Liver (tissue), 9 donors: ENCODE measurements around the gene PSMD1. TPM values are rescaled to one million over a fixed set of nuclear protein-coding genes. Genes with fewer than 3 reads are reported as not detected.

Source experiments
- DNase-seq: peaks from one replicate; pipeline ENCODE4 v3.0.0-alpha.2; 2017; ENCODE audit warnings: low spot score
- H3K27ac ChIP-seq, 2 donors: one replicate each; pipeline ENCODE4 v1.7.0; 2013; ENCODE audit warnings: inconsistent platforms in 2 of 2, low read length in 2 of 2, control low read depth in 1 of 2, low read depth in 1 of 2, mild to moderate bottlenecking in 1 of 2
- H3K27me3 ChIP-seq, 4 donors: one replicate each; pipeline versions ENCODE4 v1.6.1 to v1.7.0; 2013; ENCODE audit warnings: low read length in 3 of 4, inconsistent platforms in 1 of 4, mild to moderate bottlenecking in 1 of 4, moderate library complexity in 1 of 4; ENCODE audit not compliant: control insufficient read depth in 4 of 4, insufficient read depth in 4 of 4
- H3K36me3 ChIP-seq, 4 donors: one replicate each; pipeline versions ENCODE4 v1.6.1 to v1.7.0; 2013; ENCODE audit warnings: low read length in 3 of 4, mild to moderate bottlenecking in 3 of 4, low read depth in 1 of 4, moderate library complexity in 1 of 4; ENCODE audit not compliant: control insufficient read depth in 4 of 4, insufficient read depth in 3 of 4
- H3K4me1 ChIP-seq, 4 donors: one replicate each; pipeline versions ENCODE4 v1.6.1 to v1.7.0; 2013; ENCODE audit warnings: low read length in 3 of 4, mild to moderate bottlenecking in 3 of 4, moderate library complexity in 1 of 4; ENCODE audit not compliant: control insufficient read depth in 4 of 4, insufficient read depth in 4 of 4
- H3K4me3 ChIP-seq, 3 donors: one replicate each; pipeline versions ENCODE4 v1.6.1 to v1.7.0; 2013; ENCODE audit warnings: low read length in 3 of 3, control low read depth in 1 of 3, low read depth in 1 of 3, mild to moderate bottlenecking in 1 of 3
- H3K9ac ChIP-seq, 2 donors: one replicate each; pipeline ENCODE4 v1.7.0; 2013; ENCODE audit warnings: low read length in 2 of 2, mild to moderate bottlenecking in 2 of 2, moderate library complexity in 2 of 2, control low read depth in 1 of 2, low read depth in 1 of 2
- H3K9me3 ChIP-seq, 4 donors: one replicate each; pipeline versions ENCODE4 v1.6.1 to v1.7.0; 2013; ENCODE audit warnings: low read length in 3 of 4; ENCODE audit not compliant: control insufficient read depth in 4 of 4
- ATF3 ChIP-seq: IDR thresholded peaks from 2 replicates; pipeline ENCODE4 v1.6.1; 2016; ENCODE audit warnings: antibody characterized with exemption
- CTCF ChIP-seq: fragments of 150-350 bp; IDR thresholded peaks from 2 replicates; pipeline ENCODE4 v1.5.1; 2017; ENCODE audit warnings: improper control_type of control experiment, low read depth, low read length; ENCODE audit not compliant: missing input control
- EGR1 ChIP-seq, 2 donors: IDR thresholded peaks; 2 replicates each; pipeline ENCODE4 v1.6.1; 2016 to 2018; ENCODE audit warnings: antibody characterized with exemption in 2 of 2, low read depth in 2 of 2
- FOXA1 ChIP-seq: IDR thresholded peaks from 2 replicates; pipeline ENCODE4 v1.6.1; 2016; ENCODE audit warnings: antibody characterized with exemption
- FOXA2 ChIP-seq: IDR thresholded peaks from 2 replicates; pipeline ENCODE4 v1.6.1; 2016; ENCODE audit warnings: antibody characterized with exemption
- GABPA ChIP-seq, 2 donors: IDR thresholded peaks in 1 of 2; conservative IDR thresholded peaks in 1 of 2; 2 replicates each; pipeline ENCODE4 v1.6.1; 2016; ENCODE audit warnings: antibody characterized with exemption in 2 of 2, mild to moderate bottlenecking in 1 of 2, moderate library complexity in 1 of 2
- HNF4A ChIP-seq, 2 donors: conservative IDR thresholded peaks; 2 replicates each; pipeline ENCODE4 v1.6.1; 2016; ENCODE audit warnings: antibody characterized with exemption in 2 of 2, mild to moderate bottlenecking in 2 of 2
- HNF4G ChIP-seq: IDR thresholded peaks from 2 replicates; pipeline ENCODE4 v1.6.1; 2016; ENCODE audit warnings: antibody characterized with exemption
- JUND ChIP-seq, 2 donors: IDR thresholded peaks; 2 replicates each; pipeline ENCODE4 v1.6.1; 2016; ENCODE audit warnings: antibody characterized with exemption in 2 of 2
- MAX ChIP-seq: IDR thresholded peaks from 2 replicates; pipeline ENCODE4 v1.6.1; 2016; ENCODE audit warnings: antibody characterized with exemption
- NR2F2 ChIP-seq: IDR thresholded peaks from 2 replicates; pipeline ENCODE4 v1.6.1; 2016; ENCODE audit warnings: antibody characterized with exemption
- RAD21 ChIP-seq, 2 donors: IDR thresholded peaks; 2 replicates each; pipeline ENCODE4 v1.6.1; 2016; ENCODE audit warnings: antibody characterized with exemption in 2 of 2, mild to moderate bottlenecking in 2 of 2
- REST ChIP-seq: IDR thresholded peaks from 2 replicates; pipeline ENCODE4 v1.6.1; 2016; ENCODE audit warnings: antibody characterized with exemption, mild to moderate bottlenecking
- RXRA ChIP-seq, 2 donors: IDR thresholded peaks; 2 replicates each; pipeline ENCODE4 v1.6.1; 2017 to 2018; ENCODE audit warnings: antibody characterized with exemption in 2 of 2, mild to moderate bottlenecking in 1 of 2
- SP1 ChIP-seq: IDR thresholded peaks from 2 replicates; pipeline ENCODE4 v1.6.1; 2018; ENCODE audit warnings: antibody characterized with exemption, mild to moderate bottlenecking
- TAF1 ChIP-seq: conservative IDR thresholded peaks from 2 replicates; pipeline ENCODE4 v1.6.1; 2016; ENCODE audit warnings: antibody characterized with exemption, mild to moderate bottlenecking
- ZBTB33 ChIP-seq: IDR thresholded peaks from 2 replicates; pipeline ENCODE4 v1.6.1; 2016; ENCODE audit warnings: antibody characterized with exemption
- WGBS: extraction: QIAGEN DNeasy Blood & Tissue Kit; methylation state at CpG from one replicate; pipeline ENCODE4 v1.1.7; 2013; 5-methylcytosine and 5-hydroxymethylcytosine counted together
- polyA plus RNA-seq, 2 donors: library from polyadenylated mRNA; stranded (reverse) in 1 of 2; unstranded in 1 of 2; fragments of 200-250 nt in 1 of 2; fragments of >200 nt in 1 of 2; fragmentation: Nextera tagmentation in 1 of 2; extraction: Ambion mirVana in 1 of 2; gene quantifications; one replicate each; pipeline versions ENCODE4 v1.2.1 to v1.2.3, GENCODE V29; 2013 to 2015
- total RNA-seq, 2 donors: library from RNA; depleted of rRNA; stranded (reverse); fragments of >200 nt; gene quantifications; one replicate each; pipeline ENCODE4 v1.2.3, GENCODE V29; 2014
- donor health status: healthy.
- donor health status: healthy.
- donor health status: healthy.
- donor health status: healthy.
- donor health status: healthy.

The PSMD1 gene
- total and polyA plus RNA-seq, 4 donors: 31.7 to 83.3 (median 68.1) TPM

GRCh38 chr2:231183851-231184250 is 127.2 kb downstream of the PSMD1 start:
- Histone ChIP-seq H3K9me3 (no peaks in the 10 kb centered on the region), H3K4me1 (no peaks in the 10 kb centered on the region), H3K27ac (peak overlapping the region in 1 of 2 donors; percentile 28), H3K27me3 (no peaks in the 10 kb centered on the region), H3K9ac (no peak overlapping the region), H3K36me3 (no peaks in the 10 kb centered on the region), H3K4me3 (no peak overlapping the region)
- TF ChIP-seq ZBTB33 (no peak), RAD21 (IDR thresholded peaks at IDR 0.05) (no peak), CTCF (no peak), ATF3 (no peak), TAF1 (no peak), FOXA1 (no peak), HNF4A (conservative IDR thresholded peaks at IDR 0.05) (no peak)
- WGBS: 88% methylated on average over 8 of the region's 8 CpGs
- no peak for DNase-seq

- no peak overlapping the region for H3K4me3 ChIP-seq
- H3K9ac ChIP-seq: no peak overlapping the region
- H3K27me3 ChIP-seq: no peaks in the 10 kb centered on the region
- no peak for DNase-seq
- WGBS: 92% methylated on average over 4 of the region's 4 CpGs
- no peaks in the 10 kb centered on the region for H3K4me1 ChIP-seq
- H3K27ac ChIP-seq: peak overlapping the region in 1 of 2 donors; percentile 28
- no peaks in the 10 kb centered on the region for H3K9me3 ChIP-seq
- TF ChIP-seq GABPA (IDR thresholded peaks at IDR 0.05 in 1 of 2, conservative IDR thresholded peaks at IDR 0.05 in 1 of 2): no peak
- no peak for TF ChIP-seq CTCF
- TF ChIP-seq NR2F2: no peak
- no peak for TF ChIP-seq MAX
- TF ChIP-seq RAD21 (IDR thresholded peaks at IDR 0.05): no peak
- no peak for TF ChIP-seq RXRA (IDR thresholded peaks at IDR 0.05)
- no peak for TF ChIP-seq EGR1 (IDR thresholded peaks at IDR 0.05; ENCODE audit: low read depth in 2 of 2)
- no peak for TF ChIP-seq ZBTB33
- no peak for TF ChIP-seq HNF4A (conservative IDR thresholded peaks at IDR 0.05)
- TF ChIP-seq TAF1: no peak
- no peak for TF ChIP-seq FOXA2
- TF ChIP-seq ATF3: no peak
- TF ChIP-seq REST: no peak
- no peak for TF ChIP-seq HNF4G
- no peak for TF ChIP-seq FOXA1
- no peak for TF ChIP-seq SP1
- TF ChIP-seq JUND (IDR thresholded peaks at IDR 0.05): no peak
- no peaks in the 10 kb centered on the region for H3K36me3 ChIP-seq
Measured at GRCh38 chr2:231184319-231184718, 127.7 kb downstream of the PSMD1 start.
